Measurements from ENCODE around the gene COL23A1.

DNA sequence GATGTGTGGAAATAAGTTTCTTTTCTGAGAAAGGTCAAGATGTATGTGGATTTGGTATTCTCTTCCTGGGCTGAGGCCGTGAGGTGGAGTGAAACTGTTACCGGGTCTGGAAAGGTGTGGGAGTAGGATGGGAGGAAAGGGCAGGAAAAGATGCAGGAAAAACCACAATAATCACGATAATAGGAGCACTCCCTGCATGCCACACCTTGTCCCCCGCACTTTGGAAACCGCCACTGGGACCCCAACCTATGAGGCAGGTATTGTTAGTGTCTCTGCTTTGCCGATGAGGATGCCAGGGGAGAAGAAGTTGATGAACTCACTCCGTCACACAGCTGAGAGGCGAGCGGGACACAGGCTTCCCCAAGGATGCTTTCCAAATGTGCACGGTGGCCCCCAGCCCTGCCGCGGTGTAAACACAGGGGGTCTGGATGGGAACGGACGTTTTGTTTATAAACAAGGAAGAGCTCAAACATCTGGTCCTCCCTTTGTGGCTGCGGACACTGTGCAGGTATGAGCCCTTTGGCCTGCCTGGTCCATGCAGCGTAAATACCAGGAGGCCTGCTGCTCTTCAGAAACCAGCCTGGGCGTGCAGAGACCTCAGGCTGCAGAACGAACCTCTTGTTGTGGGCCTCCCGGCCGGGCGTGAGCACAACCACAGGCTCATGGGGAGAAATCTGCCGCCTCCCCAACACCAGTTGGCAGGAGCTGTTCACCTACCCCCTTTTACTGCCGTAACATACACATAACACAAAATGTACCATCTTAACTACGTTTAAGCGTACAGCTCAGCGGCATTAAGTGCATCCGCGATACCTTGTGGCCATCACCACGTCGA lies 126.7 kb downstream of the COL23A1 start:
- TF ChIP-seq POLR2A (IDR thresholded peaks at IDR 0.05) (no peak), EP300 (IDR thresholded peaks at IDR 0.05) (no peak), POLR2AphosphoS5 (IDR thresholded peaks at IDR 0.05) (no peak)
- TF ChIP-seq, protein P1, sequence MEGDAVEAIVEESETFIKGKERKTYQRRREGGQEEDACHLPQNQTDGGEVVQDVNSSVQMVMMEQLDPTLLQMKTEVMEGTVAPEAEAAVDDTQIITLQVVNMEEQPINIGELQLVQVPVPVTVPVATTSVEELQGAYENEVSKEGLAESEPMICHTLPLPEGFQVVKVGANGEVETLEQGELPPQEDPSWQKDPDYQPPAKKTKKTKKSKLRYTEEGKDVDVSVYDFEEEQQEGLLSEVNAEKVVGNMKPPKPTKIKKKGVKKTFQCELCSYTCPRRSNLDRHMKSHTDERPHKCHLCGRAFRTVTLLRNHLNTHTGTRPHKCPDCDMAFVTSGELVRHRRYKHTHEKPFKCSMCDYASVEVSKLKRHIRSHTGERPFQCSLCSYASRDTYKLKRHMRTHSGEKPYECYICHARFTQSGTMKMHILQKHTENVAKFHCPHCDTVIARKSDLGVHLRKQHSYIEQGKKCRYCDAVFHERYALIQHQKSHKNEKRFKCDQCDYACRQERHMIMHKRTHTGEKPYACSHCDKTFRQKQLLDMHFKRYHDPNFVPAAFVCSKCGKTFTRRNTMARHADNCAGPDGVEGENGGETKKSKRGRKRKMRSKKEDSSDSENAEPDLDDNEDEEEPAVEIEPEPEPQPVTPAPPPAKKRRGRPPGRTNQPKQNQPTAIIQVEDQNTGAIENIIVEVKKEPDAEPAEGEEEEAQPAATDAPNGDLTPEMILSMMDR (IDR thresholded peaks at IDR 0.05): no peak

Data from gastroesophageal sphincter (tissue), 3 donors.